ENCODE data around the gene SP100.
A peak's percentile ranks its signal among the peaks of the same experiment; 100 is the strongest.
"Not testable (repeated sequence)": the region's sequence is repeated elsewhere in the genome, so short reads cannot be mapped to it uniquely, and the experiment has no call there.

Gene SP100

GRCh38 chr2:230471074-230471473 is 55.1 kb downstream of the SP100 start:
- DNase-seq, result no peak

- DNase-seq, result peak; percentile 57
Observed at GRCh38 chr2:230472621-230473018, 56.6 kb downstream of the SP100 start.

GRCh38 chr2:230473378-230473777 is 57.4 kb downstream of the SP100 start:
- DNase-seq, result peak; percentile 52

- no peak for DNase-seq
Observed at GRCh38 chr2:230475143-230475542, 59.1 kb downstream of the SP100 start.

- DNase-seq, result no peak
Observed at GRCh38 chr2:230485801-230486341, 69.9 kb downstream of the SP100 start.

- not testable (repeated sequence) for DNase-seq
Observed at GRCh38 chr2:230491219-230491618, 75.2 kb downstream of the SP100 start.

- DNase-seq, result no peak
Observed at GRCh38 chr2:230492107-230492506, 76.1 kb downstream of the SP100 start.

GRCh38 chr2:230494980-230495379 is 79.0 kb downstream of the SP100 start:
- DNase-seq, result no peak

GRCh38 chr2:230496891-230497290 is 80.9 kb downstream of the SP100 start:
- DNase-seq, result peak; percentile 31

- DNase-seq, result no peak
Observed at GRCh38 chr2:230498506-230499107, 82.6 kb downstream of the SP100 start.

GRCh38 chr2:230502593-230502992 is 86.6 kb downstream of the SP100 start:
- no peak for DNase-seq

- DNase-seq, result no peak
Observed at GRCh38 chr2:230503798-230504197, 87.8 kb downstream of the SP100 start.

GRCh38 chr2:230505162-230505561 is 89.2 kb downstream of the SP100 start:
- no peak for DNase-seq

- DNase-seq, result no peak
Observed at GRCh38 chr2:230512955-230513748, 97.2 kb downstream of the SP100 start.

GRCh38 chr2:230520061-230520874 is 104.3 kb downstream of the SP100 start:
- DNase-seq, result no peak

- DNase-seq, result no peak
Observed at GRCh38 chr2:230520875-230521155, 104.8 kb downstream of the SP100 start.

- DNase-seq, result no peak
Observed at GRCh38 chr2:230521386-230521785, 105.4 kb downstream of the SP100 start.

GRCh38 chr2:230525682-230526081 is 109.7 kb downstream of the SP100 start:
- DNase-seq, result no peak

GRCh38 chr2:230537531-230537976 is 121.6 kb downstream of the SP100 start:
- no peak for DNase-seq

- no peak for DNase-seq
Observed at GRCh38 chr2:230540332-230540731, 124.3 kb downstream of the SP100 start.

- DNase-seq, result peak; percentile 9
Observed at GRCh38 chr2:230541934-230542380, 126.0 kb downstream of the SP100 start.

- no peak for DNase-seq
Observed at GRCh38 chr2:230542751-230543150, 126.8 kb downstream of the SP100 start.

GRCh38 chr2:230552181-230552580 is 136.2 kb downstream of the SP100 start:
- no peak for DNase-seq
